NCI-H446 (cell line): ENCODE measurements around the gene SELP.

ENCODE experiments used
- DNase-seq, 2 experiments: peaks; one replicate each; lab custom pipeline; 2025; lab: John Stamatoyannopoulos, UW

SELP gene

DNA sequence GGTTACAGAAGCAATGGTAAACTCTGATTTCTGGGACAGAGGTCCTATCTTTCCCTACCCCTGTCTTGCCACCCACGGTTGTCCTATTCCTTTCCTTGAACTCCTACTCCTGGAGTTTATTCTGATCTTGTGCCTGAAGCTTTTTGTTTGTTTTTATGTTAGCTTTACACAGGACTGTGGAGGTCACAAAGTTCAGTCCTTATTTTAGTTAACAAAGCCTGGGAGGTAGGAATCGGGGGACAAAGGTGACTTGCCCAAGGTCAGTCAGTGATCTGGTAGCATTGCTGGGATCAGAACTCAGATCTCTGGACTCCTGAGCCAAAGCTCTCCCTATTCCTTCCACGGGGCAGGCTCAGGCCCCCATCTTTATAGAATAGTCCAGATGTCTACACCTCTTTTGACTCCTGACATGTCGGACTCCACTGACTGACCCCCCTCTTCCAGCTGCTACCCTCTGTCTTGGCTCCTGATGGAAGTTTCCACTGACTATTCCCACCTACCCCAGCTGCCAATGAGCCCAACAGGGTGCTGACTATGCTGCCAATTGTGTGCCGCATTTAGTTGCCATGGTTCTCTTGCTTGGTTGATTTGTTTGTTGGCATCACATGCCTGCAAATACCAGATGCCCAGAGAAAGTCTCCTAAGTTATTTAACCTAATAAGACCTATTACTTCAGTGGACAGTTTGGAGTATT lies 53.5 kb downstream of the SELP start:
- DNase-seq, result peak; percentile 76 to 80

DNA sequence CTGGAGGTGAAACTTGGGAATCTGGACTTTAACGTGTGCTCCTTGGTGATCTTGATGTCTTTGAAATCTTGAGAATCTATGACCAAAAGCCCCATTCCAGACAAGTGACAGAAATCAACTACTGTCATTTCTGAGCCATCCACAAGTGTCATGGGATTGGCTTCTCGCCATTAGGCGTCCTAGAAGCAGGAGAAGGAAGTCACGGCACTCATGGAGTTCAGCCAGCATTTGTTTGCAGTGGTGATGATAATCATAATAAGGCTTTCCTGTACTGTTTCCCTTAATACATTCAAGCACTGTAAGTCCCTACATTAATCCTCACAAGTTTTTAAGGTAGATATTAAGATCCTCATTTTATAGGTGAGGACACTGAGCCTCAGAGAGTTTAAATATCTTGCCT lies 55.6 kb downstream of the SELP start:
- no peak for DNase-seq

DNA sequence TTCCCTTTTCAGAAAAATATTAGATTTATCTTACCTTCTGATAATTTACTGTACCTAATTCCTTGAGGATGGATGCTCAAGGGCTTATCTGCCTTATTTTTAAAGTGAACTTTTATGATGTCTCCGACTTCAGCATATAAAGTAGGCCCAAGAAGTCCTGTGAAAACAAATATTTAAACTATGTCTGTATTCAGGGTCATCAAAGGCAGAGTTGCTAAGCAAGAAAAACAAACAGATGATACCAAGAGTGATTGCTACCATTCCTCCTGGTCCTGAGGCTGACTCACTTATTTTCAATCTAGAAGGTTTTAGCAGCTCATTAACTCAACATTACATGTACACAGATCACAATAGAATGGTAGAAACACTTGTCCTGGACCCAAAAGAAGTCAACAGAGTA lies 57.7 kb downstream of the SELP start:
- no peak for DNase-seq

DNA sequence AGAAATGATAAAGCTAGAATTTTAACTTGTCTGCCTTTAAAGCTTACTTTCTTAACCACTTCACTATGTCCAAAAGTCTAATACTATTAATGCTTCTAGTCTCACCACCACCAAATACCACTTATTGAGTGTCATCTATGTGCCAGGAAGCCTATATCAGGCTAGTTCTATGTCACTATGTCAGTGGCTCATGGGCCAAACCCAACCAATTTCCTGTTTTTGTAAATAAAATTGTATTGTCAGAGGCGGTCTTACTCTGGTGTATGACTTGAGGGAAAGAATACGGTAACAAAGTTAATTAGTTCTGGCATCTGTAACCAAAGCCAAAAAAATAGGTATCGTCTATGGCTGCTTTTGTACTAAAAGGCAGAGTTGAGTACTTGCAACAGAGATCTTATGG lies 58.5 kb downstream of the SELP start:
- no peak for DNase-seq

DNA sequence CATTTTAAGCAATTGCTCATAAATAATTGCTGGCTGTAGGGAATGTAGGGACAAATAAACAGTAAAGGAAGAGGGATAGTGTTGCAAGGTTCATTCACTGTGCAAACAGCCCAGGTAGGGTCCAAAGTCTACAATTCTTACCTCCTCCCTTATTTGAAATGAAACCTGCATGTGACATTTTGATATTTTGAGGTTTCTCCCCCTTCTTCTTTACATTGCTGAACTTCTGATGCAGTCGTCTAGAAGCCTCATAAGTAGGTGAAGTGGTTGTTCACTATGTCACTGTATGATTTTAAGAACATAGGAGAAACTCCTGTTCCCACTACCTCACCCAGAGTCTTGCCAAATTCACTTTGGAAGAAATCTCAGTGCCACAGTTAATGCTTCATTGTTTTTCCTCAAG lies 59.8 kb downstream of the SELP start:
- DNase-seq, result no peak

DNA sequence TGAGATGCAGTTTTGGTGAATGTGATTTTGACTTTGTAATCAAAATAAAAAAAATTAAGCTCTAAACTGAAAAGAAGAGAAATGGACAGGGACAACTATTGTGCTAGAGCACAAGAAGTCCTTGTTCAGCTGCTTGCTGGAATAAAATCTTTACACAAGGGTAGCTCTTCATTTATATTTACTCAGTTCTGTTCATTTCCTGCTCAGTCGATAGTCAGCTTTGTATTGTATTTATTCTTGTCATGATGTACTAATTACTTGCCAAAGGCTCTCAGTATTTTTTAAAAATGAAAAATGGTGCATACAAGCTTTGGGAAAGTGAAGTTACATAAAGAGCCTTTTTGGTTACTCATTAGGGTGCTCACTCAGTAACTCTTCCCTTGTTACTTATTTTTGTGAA lies 61.4 kb downstream of the SELP start:
- no peak for DNase-seq

DNA sequence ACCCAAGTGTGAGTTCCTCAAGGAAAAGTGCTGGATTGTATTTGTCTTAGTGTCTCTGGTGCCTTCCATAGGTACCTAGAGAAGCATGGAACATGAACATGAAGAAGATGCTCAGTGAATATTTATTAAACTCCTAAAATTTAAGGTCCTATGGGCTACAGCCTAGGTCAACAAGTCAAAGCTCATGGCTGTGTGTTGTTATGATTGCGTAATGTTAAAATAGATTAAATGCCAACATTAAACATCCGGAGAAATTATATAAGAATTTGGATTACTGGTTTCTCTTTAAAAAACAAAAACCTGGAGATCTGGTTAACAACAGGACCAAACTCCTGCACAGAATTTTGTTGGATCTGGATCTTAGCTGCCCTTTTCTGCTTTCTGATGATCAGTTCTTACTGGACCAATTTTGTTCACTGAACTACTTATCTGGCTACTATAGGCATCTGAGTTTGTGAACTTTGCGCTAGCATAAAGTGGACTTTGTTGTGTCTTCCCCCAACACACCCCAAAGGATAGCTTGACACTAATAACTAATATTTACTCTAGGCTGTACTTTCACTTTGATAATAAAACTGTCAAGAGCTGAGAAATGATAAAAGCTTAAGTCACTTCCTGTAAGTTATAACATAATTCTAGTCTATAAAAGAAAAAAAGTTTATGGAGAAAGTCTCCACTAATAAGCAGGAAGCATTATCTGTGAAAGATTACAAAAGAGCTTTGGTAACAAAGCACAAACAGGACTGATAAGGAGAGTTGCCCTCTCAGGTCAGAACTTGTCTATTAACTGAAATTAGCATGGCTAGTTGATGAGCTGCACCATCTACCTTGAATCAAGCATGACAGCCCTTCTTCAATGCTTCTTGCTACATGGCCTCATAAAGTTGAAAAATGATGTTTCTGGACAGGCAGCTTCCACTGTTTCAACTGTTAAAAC lies 64.3 kb downstream of the SELP start:
- no peak for DNase-seq

DNA sequence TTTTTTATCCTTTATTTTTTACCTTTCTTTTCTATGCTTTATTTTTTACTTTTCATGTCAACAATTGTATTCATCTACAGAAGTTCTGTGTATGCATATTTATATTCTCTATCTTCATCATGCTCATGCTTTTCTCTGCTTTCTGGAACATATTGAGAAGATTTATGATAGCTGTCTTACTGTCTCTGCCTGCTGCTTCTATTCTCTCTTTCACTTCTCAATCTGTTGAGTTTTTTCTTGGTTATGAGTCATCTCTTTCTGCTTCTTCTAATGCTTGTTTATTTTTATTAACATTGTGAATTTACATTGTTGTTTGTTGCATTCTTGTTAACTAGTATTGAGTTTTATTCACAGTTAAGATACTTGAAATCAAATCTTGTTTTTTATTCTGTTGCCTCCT lies 66.3 kb downstream of the SELP start:
- no peak for DNase-seq

DNA sequence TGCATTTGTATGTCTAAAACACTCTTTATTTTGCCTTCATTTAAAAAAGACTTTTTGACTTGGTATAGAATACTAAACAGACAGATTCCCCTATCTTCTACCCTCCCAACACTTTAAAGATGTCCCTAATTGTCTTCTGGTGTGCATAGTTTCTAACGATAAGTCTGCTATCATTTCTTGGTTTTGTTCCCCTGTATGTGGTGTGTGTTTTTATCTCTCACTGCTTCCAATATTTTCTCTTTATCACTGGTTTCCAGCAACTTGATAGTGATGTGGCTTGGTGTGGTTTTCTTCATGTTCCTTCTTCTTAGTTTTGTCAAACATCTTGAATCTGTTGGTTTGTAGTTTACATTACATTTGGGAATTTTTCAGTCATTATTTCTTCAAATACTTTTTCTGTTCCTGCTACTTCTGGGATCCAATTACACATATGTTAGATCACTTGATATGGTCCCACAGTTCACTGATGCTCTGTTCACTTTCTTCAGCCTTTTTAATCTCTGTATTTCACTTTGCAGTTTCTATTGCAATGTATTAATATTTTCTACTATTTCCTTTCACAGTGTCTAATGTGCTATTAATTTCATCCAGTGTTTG lies 66.8 kb downstream of the SELP start:
- no peak for DNase-seq

DNA sequence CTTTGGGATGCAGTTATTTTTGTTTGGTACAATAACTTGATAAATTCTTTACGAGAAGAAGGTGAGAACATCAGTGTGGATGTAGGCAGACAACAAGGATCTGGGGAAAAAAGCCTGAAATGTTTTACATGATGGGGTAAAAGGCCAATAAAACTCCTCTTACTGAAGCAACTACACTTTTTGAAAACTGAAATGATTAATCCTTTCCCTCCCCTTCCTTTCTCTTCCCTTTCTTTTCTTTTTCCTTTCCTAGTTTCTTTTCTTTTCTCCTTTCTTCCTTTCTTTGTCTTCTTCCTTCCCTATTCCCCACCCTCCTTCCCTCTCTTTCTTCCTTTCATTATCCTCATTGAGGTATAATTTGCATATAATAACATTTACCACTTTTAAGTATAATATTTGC lies 68.2 kb downstream of the SELP start:
- DNase-seq, result no peak

DNA sequence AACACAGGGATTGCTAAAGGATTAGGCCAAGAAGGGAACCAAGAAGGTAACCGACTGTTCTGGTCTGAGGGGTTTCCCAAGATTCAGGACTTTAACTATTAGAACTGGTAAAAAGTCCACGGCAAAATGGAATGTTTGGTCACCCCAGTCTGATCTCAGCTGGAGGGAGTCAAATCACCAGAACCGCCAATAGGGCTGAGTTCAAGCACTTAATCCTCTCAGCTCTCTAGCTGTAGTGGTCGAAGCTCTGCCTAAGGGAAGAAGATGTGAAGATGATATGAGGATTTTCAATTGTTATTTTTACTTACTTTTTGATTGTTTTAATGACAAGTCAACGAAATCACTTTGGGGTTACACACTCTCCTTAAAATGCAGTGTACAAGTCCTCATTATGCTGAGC lies 72.8 kb downstream of the SELP start:
- no peak for DNase-seq

DNA sequence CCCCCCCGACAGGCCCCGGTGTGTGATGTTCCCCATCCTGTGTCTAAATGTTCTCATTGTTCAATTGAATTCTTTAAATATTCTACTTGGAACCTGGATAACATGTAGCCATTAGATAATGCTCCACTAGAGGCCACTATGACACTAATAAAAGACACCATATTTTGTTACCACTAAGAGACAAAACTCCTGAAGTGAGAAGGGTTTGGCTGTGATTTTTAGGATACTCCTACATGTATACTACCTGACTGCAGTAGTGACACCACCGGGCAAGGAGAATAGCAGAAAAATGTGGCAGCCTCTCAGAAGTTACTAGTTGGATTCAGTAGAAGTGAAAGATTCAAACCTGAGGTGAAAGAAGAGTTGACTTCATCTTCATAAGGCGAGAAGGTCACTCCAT lies 79.6 kb downstream of the SELP start:
- peak; percentile 28 to 61 for DNase-seq

DNA sequence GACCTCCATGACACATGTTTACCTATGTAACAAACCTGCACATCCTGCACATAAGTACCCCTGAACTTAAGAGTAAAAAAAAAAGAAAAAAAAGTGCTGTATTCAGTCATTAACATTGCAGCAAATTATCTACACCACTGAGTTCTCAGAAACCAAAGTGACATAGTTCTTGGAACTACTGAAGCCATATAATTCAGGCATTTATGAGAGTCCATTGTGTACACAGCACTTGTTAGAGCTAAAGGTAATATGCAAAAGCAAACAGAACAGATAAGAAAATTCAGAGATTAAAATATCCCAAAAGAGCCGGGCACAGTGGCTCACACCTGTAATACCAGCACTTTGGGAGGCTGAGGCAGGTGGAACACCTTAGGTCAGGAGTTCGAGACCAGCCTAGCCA lies 81.6 kb downstream of the SELP start:
- DNase-seq, result no peak

DNA sequence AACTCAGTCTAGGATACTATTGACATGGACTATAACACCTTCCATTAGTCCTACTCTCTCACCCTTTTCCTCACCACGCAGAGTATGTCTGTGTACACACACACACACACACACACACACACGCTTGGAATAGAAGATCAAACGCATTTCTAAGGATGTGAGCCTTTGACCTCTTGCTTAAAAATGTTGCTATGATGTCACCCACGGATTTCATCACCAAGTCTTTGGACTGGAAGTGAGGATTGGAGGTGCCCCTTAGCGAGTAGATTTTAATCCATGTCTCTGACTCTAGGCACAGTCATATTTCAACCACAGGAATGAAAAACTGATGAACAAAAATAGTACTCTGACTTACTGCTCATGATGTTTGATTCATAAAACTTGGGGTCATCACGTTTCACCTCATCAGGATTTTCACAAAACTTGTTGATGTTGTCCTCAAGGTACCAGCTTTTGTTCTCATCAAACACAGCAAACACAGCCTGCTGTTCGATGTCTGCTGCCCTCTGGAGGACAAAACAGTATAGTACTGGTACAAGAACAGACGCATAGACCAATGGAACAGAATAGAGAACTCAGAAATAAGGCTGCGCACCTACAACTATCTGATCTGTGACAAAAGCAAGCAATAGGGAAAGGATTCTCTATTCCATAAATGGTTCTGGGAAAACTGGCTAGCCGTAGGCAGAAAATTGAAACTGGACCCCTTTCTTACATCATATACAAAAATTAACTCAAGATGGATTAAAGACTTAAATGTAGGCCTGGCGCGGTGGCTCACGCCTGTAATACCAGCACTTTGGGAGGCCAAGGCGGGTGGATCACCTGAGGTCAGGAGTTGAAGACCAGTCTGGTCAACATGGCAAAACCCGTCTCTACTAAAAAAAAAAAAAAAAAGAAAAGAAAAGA lies 83.6 kb downstream of the SELP start:
- peak; percentile 80 to 84 for DNase-seq

DNA sequence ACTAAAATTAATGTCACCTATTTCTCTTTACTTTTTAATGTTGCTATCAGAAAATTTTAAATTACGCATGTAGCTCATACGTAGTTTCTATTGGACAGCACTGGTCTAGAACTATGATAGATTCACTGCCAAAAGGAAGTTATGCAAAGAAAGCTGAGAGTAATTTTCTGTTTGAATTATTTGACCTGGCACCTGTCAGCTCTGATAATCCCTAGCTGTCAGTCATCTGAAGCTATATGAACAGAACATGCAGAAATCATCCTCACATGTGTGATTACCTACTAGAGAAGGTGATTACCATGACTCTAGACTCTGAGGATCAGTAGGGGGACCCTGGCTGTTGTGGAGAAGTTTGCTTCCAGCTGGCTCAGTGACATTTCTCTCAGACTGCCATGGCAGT lies 84.5 kb downstream of the SELP start:
- no peak for DNase-seq

DNA sequence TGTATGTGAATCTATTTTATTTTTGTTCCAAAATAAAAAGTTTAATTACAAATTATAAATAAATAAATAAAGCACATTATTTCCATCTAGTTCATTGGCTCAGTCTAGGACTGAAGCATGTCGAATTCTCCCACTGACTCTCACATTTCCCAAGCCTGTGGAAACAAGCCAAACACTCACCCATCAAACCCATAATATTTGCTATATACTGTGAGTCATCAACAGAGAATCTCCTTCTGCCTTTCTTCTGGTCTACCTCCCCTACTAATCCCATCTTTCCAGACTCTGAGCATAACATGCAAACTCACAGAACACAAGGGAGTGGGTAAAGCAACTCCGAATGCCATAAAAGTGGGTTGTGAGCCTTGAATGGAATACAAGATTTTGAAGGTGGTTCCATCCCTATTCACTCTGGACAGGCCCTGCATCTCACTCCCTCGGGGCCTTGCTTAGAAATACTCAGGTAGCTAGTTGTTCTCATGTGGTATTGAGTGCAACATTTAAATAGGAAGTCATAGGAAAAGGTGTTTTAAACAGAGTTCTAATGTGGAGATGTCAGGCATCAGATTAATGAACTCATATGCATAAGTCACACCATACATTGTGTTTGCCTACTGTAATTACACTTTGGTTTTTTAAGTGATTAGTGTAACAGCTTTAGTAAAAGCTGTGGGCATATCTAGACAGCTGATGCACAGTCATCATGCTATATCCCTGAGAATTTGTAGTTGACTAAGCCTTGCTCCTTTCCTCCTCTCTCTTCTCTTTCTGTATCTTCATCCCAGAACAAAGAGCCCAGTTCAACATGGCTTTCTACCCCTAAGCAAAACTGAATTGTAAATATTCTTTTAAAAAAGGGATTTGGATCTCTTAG lies 90.7 kb downstream of the SELP start:
- DNase-seq, result peak in 1 of 2 experiments; percentile 62
